HG02759 (cell line): ENCODE measurements around the gene ZACN.

Source experiments
- ATAC-seq: cut with Tn5 transposase; IDR thresholded peaks from one replicate; pipeline ENCODE4 v1.9.1; 2021; ENCODE audit warnings: mild to moderate bottlenecking, moderate library complexity; ENCODE audit not compliant: unreplicated experiment

ZACN gene

DNA sequence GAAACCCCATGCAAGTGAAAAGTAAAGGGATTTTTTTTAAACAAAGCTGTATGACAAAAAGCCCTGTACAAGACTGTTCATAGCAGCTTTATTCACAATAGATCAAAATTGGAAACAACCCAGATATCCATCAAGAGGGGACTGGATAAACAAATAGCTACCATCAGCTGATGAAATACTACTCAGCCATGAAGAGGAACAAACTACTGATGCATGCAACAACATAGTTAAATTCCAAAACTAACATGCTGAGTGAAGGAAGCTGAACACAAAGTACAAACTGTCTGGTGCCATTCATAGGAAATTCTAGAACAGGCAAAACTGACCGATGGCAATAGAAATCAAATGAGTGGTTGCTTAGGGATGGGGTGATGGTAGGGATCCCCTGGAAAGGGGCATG, 46.9 kb downstream of the ZACN start:
- no peak for ATAC-seq

GRCh38 chr17:76130473-76130872, 51.5 kb downstream of the ZACN start:
- ATAC-seq = no peak

- no peak for ATAC-seq
Observed at GRCh38 chr17:76131051-76131691, 52.2 kb downstream of the ZACN start.

GRCh38 chr17:76131692-76132573, 53.0 kb downstream of the ZACN start:
- ATAC-seq = no peak
